Kidney (tissue), 14 donors: ENCODE data around the gene HECW1. TPM values are rescaled to one million over a fixed set of nuclear protein-coding genes. Genes with fewer than 3 reads are reported as not detected.

Experiments used
- DNase-seq, 5 donors: peaks; one replicate each; pipeline ENCODE4 v3.0.0-alpha.2; 2013 to 2020
- FAIRE-seq: peaks from 2 replicates; lab custom pipeline; 2012; peaks lifted over from hg19 to GRCh38; lab: Jason Lieb, UNC
- H3K27ac ChIP-seq, 2 donors: one replicate each; pipeline ENCODE4 v1.7.0; 2013; ENCODE audit warnings: low read depth in 2 of 2, low read length in 2 of 2, inconsistent platforms in 1 of 2
- H3K27me3 ChIP-seq: one replicate; pipeline ENCODE4 v1.7.1; 2013; ENCODE audit warnings: low read length, inconsistent platforms; ENCODE audit not compliant: control insufficient read depth, insufficient read depth
- H3K36me3 ChIP-seq, 3 donors: one replicate each; pipeline versions ENCODE4 v1.7.0 to v1.7.1; 2013; ENCODE audit warnings: low read length in 3 of 3, control low read depth in 1 of 3, inconsistent platforms in 1 of 3; ENCODE audit not compliant: insufficient read depth in 3 of 3, control insufficient read depth in 2 of 3
- H3K4me1 ChIP-seq, 3 donors: one replicate each; pipeline versions ENCODE4 v1.7.0 to v1.7.1; 2013; ENCODE audit warnings: low read length in 3 of 3, inconsistent platforms in 1 of 3, low read depth in 1 of 3; ENCODE audit not compliant: control insufficient read depth in 2 of 3, insufficient read depth in 2 of 3
- H3K4me3 ChIP-seq, 3 donors: one replicate each; pipeline versions ENCODE4 v1.7.0 to v1.8.1; 2013; ENCODE audit warnings: low read length in 3 of 3, control low read depth in 1 of 3, inconsistent platforms in 1 of 3
- H3K9ac ChIP-seq, 3 donors: one replicate each; pipeline versions ENCODE4 v1.7.0 to v1.7.1; 2013; ENCODE audit warnings: low read length in 3 of 3, control low read depth in 1 of 3, inconsistent platforms in 1 of 3
- H3K9me3 ChIP-seq, 3 donors: one replicate each; pipeline versions ENCODE4 v1.7.0 to v1.7.1; 2013; ENCODE audit warnings: low read length in 3 of 3, control low read depth in 1 of 3, inconsistent platforms in 1 of 3; ENCODE audit not compliant: control insufficient read depth in 2 of 3, insufficient read depth in 1 of 3
- intact Hi-C: fragments of 100-400 bp; cut with DNase I; formaldehyde crosslinking; loops from one replicate; pipeline ENCODE4 v1.11.1; 2022
- polyA plus RNA-seq: library from polyadenylated mRNA; stranded (reverse); fragments of 350-450 nt; fragmentation: Illumina TruSeq; extraction: RNeasy Lipid Tissue Mini Kit (QIAGEN cat#74804); gene quantifications from one replicate; pipeline ENCODE4 v1.2.3, GENCODE V29; 2014; ENCODE audit warnings: low read depth, low replicate concordance; ENCODE audit not compliant: insufficient read depth
- total RNA-seq: library from RNA; stranded (reverse); fragmentation: NEBNext Ultra II Directional; extraction: Animal tissue kit (Norgen Biotek cat#: 25700); gene quantifications from one replicate; pipeline ENCODE4 v1.2.1, GENCODE V29; 2021
- TF ChIP-seq, protein P1 (sequence below): IDR thresholded peaks from 3 replicates; pipeline ENCODE4 v1.5.1; 2012; ENCODE audit warnings: mild to moderate bottlenecking, moderate library complexity, borderline replicate concordance; ENCODE audit not compliant: insufficient read depth; ENCODE audit errors: extremely low read depth
- donor health status: control.
- donor health status: control.
- donor health status: control.
- donor health status: control.
- donor health status: control.
- donor health status: DM: yes; HTN: yes; CAD: no.
- donor health status: Normal renal cell carcinoma (clear cell type).

HECW1 gene
- total and polyA plus RNA-seq, 2 donors from 2014 or later = 0.50 to 7.5 TPM

DNA sequence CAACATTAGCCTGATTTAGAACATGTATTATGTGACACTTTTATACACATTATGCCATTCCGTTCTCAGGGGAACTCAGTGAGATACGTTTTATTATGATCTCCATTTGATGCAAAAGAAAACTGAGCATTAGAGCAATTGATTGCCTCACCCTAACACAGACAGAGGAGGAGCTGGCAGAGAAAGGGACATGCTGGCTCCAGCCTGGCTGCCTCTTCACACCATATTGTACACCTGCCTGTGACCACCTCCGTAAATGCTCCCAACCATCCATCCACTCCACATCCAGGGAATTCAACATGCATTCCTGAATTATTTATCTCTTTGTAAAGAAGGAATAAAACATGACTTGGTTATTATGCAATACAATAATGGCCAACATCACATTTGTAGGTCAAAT is 275.5 kb downstream of the HECW1 start:
- intact Hi-C loops = no loop called here
- TF ChIP-seq, protein P1, sequence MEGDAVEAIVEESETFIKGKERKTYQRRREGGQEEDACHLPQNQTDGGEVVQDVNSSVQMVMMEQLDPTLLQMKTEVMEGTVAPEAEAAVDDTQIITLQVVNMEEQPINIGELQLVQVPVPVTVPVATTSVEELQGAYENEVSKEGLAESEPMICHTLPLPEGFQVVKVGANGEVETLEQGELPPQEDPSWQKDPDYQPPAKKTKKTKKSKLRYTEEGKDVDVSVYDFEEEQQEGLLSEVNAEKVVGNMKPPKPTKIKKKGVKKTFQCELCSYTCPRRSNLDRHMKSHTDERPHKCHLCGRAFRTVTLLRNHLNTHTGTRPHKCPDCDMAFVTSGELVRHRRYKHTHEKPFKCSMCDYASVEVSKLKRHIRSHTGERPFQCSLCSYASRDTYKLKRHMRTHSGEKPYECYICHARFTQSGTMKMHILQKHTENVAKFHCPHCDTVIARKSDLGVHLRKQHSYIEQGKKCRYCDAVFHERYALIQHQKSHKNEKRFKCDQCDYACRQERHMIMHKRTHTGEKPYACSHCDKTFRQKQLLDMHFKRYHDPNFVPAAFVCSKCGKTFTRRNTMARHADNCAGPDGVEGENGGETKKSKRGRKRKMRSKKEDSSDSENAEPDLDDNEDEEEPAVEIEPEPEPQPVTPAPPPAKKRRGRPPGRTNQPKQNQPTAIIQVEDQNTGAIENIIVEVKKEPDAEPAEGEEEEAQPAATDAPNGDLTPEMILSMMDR = no peak
- H3K27ac ChIP-seq = no peak overlapping the region
- DNase-seq (no peak), FAIRE-seq (no peak)
- H3K27me3 ChIP-seq = no peaks in the 10 kb centered on the region
- peaks cover 0 to 4% (median 2%) of the 10 kb centered on the region in 3 donors for H3K4me1 ChIP-seq
- H3K9ac ChIP-seq = no peak overlapping the region
- no peaks in the 10 kb centered on the region for H3K36me3 ChIP-seq
- no peaks in the 10 kb centered on the region for H3K9me3 ChIP-seq
- H3K4me3 ChIP-seq = no peak overlapping the region

DNA sequence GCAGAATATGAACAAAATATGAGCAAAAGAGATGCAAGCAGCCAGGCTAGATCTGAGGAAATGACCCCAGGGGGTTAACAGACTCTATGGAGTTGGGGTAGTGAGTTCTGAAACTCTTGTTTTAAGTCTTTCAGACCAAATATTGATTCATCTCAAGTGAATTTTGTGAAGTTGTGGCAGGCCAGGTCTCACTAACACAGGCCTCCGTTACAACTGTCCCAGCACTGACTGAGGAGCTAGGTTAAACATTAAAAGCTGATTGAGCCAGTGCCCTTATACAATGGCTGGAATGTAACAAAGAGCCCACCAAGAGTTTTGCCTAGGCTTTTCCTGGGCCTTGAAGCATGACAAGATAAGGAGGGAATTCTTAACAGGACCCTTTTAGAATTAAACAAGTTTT is 278.1 kb downstream of the HECW1 start:
- TF ChIP-seq, protein P1 = no peak
- H3K27ac ChIP-seq = no peak overlapping the region
- H3K9ac ChIP-seq = no peak overlapping the region
- H3K36me3 ChIP-seq = no peaks in the 10 kb centered on the region
- DNase-seq = peak in 2 of 5 donors; percentile 48 to 56
- no peaks in the 10 kb centered on the region for H3K9me3 ChIP-seq
- H3K4me1 ChIP-seq = peaks cover 0 to 4% (median 4%) of the 10 kb centered on the region in 3 donors
- no peak overlapping the region for H3K4me3 ChIP-seq
- FAIRE-seq = no peak
- no peaks in the 10 kb centered on the region for H3K27me3 ChIP-seq
- intact Hi-C loops = no loop called here

DNA sequence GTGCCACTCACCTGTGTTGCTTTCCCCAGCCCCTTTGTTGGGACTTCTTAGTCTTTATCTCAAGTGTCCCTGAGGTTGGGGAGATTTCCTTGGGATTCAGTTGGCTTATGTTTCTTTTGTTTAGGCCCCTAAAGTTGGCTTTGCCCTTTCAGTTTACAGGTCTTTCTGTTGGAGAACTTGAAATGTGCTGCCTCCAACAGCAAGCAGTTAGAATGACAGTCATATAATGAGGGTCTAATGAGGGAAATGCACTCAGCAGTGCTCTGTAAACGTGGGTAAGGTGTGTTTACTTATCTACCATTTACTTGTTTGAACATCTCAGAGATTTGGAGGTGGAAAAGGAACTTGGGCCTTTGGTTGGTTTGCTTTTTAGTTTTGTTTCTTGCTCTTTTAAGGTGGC is 279.1 kb downstream of the HECW1 start:
- no peaks in the 10 kb centered on the region for H3K36me3 ChIP-seq
- H3K27ac ChIP-seq = no peak overlapping the region
- FAIRE-seq = no peak
- no peaks in the 10 kb centered on the region for H3K27me3 ChIP-seq
- H3K4me1 ChIP-seq = peaks cover 0 to 4% (median 4%) of the 10 kb centered on the region in 3 donors
- DNase-seq = peak in 1 of 5 donors; percentile 14
- intact Hi-C loops = no loop called here
- TF ChIP-seq, protein P1 = no peak
- H3K4me3 ChIP-seq = no peak overlapping the region
- H3K9me3 ChIP-seq = no peaks in the 10 kb centered on the region
- no peak overlapping the region for H3K9ac ChIP-seq
